Measurements from ENCODE around the gene PHKA1. TPM values are rescaled to one million over a fixed set of nuclear protein-coding genes. Genes with fewer than 3 reads are reported as not detected.

Gene PHKA1
- total RNA-seq, 3 donors from 2014 or later (not counting 1 experiment from before 2014, with no cell fraction given): 0.13 to 0.24 (median 0.16) TPM

DNA sequence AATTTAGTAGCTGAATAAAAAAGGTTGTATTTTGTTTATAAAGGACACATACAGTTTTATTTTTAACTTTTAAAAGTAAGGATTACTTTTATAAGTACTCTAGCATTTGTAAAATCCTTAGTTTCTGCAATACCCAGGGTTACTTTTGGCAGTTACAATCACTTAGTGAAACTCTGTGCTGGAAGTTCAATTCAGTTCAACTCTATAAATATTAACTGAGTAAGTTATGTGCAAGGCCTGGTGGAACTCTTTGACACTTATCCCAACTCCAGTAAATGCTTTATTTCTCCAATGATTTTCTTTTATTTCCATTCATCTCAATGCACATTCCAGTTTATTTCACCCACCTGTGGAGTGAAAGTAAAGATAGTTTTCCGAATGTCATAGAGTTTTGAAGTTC, 78.2 kb downstream of the PHKA1 start:
- Mint-ChIP-seq H3K4me3 (no peak overlapping the region), H3K27me3 (ENCODE audit: low read depth in 2 of 2) (peaks cover 3 to 15% of the 10 kb centered on the region in 2 donors), H3K4me1 (no peaks in the 10 kb centered on the region), H3K27ac (no peak overlapping the region), H3K36me3 (no peaks in the 10 kb centered on the region), H3K9me3 (no peaks in the 10 kb centered on the region)
- intact Hi-C loops (cut with micrococcal nuclease): no loop called here
- Histone ChIP-seq H3K9me3 (ENCODE audit: control insufficient read depth, insufficient read depth, low read length) (no peaks in the 10 kb centered on the region), H3K36me3 (ENCODE audit: control insufficient read depth, insufficient read depth, low read length) (no peaks in the 10 kb centered on the region), H3K4me1 (ENCODE audit: control insufficient read depth, insufficient read depth, low read length) (no peaks in the 10 kb centered on the region), H3K27me3 (ENCODE audit: control insufficient read depth, insufficient read depth, low read length) (no peaks in the 10 kb centered on the region), H3K27ac (ENCODE audit: low read length) (no peak overlapping the region), H3K4me3 (ENCODE audit: low read length) (no peak overlapping the region)
- ATAC-seq (no peak), DNase-seq (no peak)
- no CpG with 5 or more reads among the region's 1 CpG for WGBS (ENCODE audit: insufficient coverage)
- TF ChIP-seq, protein P1, sequence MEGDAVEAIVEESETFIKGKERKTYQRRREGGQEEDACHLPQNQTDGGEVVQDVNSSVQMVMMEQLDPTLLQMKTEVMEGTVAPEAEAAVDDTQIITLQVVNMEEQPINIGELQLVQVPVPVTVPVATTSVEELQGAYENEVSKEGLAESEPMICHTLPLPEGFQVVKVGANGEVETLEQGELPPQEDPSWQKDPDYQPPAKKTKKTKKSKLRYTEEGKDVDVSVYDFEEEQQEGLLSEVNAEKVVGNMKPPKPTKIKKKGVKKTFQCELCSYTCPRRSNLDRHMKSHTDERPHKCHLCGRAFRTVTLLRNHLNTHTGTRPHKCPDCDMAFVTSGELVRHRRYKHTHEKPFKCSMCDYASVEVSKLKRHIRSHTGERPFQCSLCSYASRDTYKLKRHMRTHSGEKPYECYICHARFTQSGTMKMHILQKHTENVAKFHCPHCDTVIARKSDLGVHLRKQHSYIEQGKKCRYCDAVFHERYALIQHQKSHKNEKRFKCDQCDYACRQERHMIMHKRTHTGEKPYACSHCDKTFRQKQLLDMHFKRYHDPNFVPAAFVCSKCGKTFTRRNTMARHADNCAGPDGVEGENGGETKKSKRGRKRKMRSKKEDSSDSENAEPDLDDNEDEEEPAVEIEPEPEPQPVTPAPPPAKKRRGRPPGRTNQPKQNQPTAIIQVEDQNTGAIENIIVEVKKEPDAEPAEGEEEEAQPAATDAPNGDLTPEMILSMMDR (IDR thresholded peaks at IDR 0.05): no peak

DNA sequence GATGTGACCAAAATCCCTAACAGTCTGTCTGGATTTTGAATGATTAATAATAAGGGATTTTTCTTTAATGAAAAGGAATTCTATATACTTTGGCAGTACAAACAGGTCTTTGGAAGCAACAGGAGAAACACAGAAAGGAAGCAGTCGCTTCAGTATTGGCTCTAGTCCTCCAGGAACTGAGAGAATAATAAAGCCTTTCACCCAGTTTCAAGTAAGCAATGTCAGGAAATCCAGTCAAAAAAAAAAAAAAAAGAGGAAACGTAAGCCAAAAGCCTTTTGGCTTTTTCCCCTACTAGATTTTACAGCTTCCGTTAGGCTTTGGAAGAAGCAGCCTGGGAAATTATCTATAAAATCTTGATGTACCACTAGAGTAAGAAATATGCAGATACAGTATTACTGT, 79.8 kb downstream of the PHKA1 start:
- Histone ChIP-seq H3K4me1 (ENCODE audit: control insufficient read depth, insufficient read depth, low read length) (no peaks in the 10 kb centered on the region), H3K27ac (ENCODE audit: low read length) (no peak overlapping the region), H3K4me3 (ENCODE audit: low read length) (no peak overlapping the region), H3K36me3 (ENCODE audit: control insufficient read depth, insufficient read depth, low read length) (no peaks in the 10 kb centered on the region), H3K27me3 (ENCODE audit: control insufficient read depth, insufficient read depth, low read length) (no peaks in the 10 kb centered on the region), H3K9me3 (ENCODE audit: control insufficient read depth, insufficient read depth, low read length) (no peaks in the 10 kb centered on the region)
- ATAC-seq: no peak
- 80% methylated on average over 1 of the region's 3 CpGs for WGBS (ENCODE audit: insufficient coverage)
- Mint-ChIP-seq H3K36me3 (no peaks in the 10 kb centered on the region), H3K4me1 (no peaks in the 10 kb centered on the region), H3K27me3 (ENCODE audit: low read depth in 2 of 2) (peaks cover 3 to 22% of the 10 kb centered on the region in 2 donors), H3K4me3 (no peak overlapping the region), H3K9me3 (no peaks in the 10 kb centered on the region), H3K27ac (no peak overlapping the region)
- no peak for DNase-seq
- intact Hi-C loops (cut with micrococcal nuclease): no loop called here
- TF ChIP-seq, protein P1 (IDR thresholded peaks at IDR 0.05): no peak

DNA sequence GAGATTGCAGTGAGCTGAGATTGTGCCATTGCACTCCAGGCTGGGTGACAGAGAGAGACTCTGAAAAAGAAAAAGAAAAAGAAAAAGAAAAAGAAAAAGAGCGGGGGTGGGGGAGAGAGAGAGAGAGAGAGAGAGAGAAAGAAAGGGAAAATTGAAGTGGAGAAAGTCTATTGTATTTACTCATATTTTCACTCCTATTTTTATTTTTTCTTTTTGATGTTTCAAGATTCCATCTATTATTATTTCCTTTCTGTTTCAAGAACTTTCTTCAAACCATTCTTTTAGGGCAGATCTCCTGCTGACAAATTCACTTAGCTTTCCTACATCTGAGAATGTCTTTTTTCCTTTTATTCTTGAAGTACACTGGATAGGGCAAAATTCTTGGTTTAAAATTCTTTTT, 83.9 kb downstream of the PHKA1 start:
- H3K27ac Mint-ChIP-seq: no peak overlapping the region
- no peaks in the 10 kb centered on the region for H3K4me1 Mint-ChIP-seq
- TF ChIP-seq, protein P1 (IDR thresholded peaks at IDR 0.05): no peak
- peaks cover 3 to 18% of the 10 kb centered on the region in 2 donors for H3K27me3 Mint-ChIP-seq (ENCODE audit: low read depth in 2 of 2)
- H3K36me3 Mint-ChIP-seq: no peaks in the 10 kb centered on the region
- Histone ChIP-seq H3K36me3 (ENCODE audit: control insufficient read depth, insufficient read depth, low read length) (no peaks in the 10 kb centered on the region), H3K27ac (ENCODE audit: low read length) (no peak overlapping the region), H3K4me1 (ENCODE audit: control insufficient read depth, insufficient read depth, low read length) (no peaks in the 10 kb centered on the region), H3K9me3 (ENCODE audit: control insufficient read depth, insufficient read depth, low read length) (no peaks in the 10 kb centered on the region), H3K4me3 (ENCODE audit: low read length) (no peak overlapping the region), H3K27me3 (ENCODE audit: control insufficient read depth, insufficient read depth, low read length) (no peaks in the 10 kb centered on the region)
- no peak overlapping the region for H3K4me3 Mint-ChIP-seq
- intact Hi-C loops (cut with micrococcal nuclease): no loop called here
- H3K9me3 Mint-ChIP-seq: no peaks in the 10 kb centered on the region
- DNase-seq (no peak), ATAC-seq (no peak)
- no CpG with 5 or more reads among the region's 1 CpG for WGBS (ENCODE audit: insufficient coverage)

DNA sequence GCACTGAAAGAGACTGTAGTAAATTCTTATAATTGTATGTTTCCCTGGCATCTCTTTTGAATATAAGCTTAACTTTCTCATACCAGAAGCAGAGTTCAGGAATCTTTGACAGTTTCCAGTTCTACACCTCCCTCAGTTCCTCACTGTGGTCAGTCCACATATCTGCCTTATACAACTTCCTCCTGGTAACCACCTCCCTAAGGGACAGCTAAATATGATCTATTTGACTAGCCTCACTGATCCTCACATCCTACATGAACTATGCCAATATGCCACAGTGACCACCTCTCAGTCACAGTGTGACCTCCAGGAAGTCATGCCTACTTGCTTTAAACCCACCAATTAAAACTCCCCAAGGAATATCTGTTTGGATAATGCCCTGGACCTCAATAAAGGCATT, 89.9 kb downstream of the PHKA1 start:
- Mint-ChIP-seq H3K9me3 (no peaks in the 10 kb centered on the region), H3K27me3 (ENCODE audit: low read depth in 2 of 2) (peaks cover 3 to 17% of the 10 kb centered on the region in 2 donors), H3K36me3 (no peaks in the 10 kb centered on the region), H3K27ac (no peak overlapping the region), H3K4me3 (no peak overlapping the region), H3K4me1 (no peaks in the 10 kb centered on the region)
- Histone ChIP-seq H3K27ac (ENCODE audit: low read length) (no peak overlapping the region), H3K4me1 (ENCODE audit: control insufficient read depth, insufficient read depth, low read length) (no peaks in the 10 kb centered on the region), H3K36me3 (ENCODE audit: control insufficient read depth, insufficient read depth, low read length) (no peaks in the 10 kb centered on the region), H3K9me3 (ENCODE audit: control insufficient read depth, insufficient read depth, low read length) (no peaks in the 10 kb centered on the region), H3K4me3 (ENCODE audit: low read length) (no peak overlapping the region), H3K27me3 (ENCODE audit: control insufficient read depth, insufficient read depth, low read length) (no peaks in the 10 kb centered on the region)
- no peak for DNase-seq
- ATAC-seq: no peak
- TF ChIP-seq, protein P1 (IDR thresholded peaks at IDR 0.05): no peak
- intact Hi-C loops (cut with micrococcal nuclease): no loop called here

Measured in natural killer cell (primary cell).